ENCODE data around the gene STRN4.

The STRN4 gene

GRCh38 chr19:46704379-46705076 lies 41.7 kb downstream of the STRN4 start:
- peak; percentile 74 for DNase-seq

GRCh38 chr19:46700704-46701103 lies 45.5 kb downstream of the STRN4 start:
- no peak for DNase-seq

GRCh38 chr19:46698395-46699321 lies 47.6 kb downstream of the STRN4 start:
- no peak for DNase-seq

GRCh38 chr19:46697204-46697960 lies 48.9 kb downstream of the STRN4 start:
- peak; percentile 94 for DNase-seq

- DNase-seq: no peak
These were observed 49.4 kb downstream of the STRN4 start for GRCh38 chr19:46696866-46697203.

GRCh38 chr19:46696052-46696451 lies 50.2 kb downstream of the STRN4 start:
- DNase-seq: no peak

- no peak for DNase-seq
These were observed 52.5 kb downstream of the STRN4 start for GRCh38 chr19:46693760-46694159.

GRCh38 chr19:46692918-46693722 lies 53.1 kb downstream of the STRN4 start:
- no peak for DNase-seq

GRCh38 chr19:46691948-46692347 lies 54.3 kb downstream of the STRN4 start:
- DNase-seq: no peak

GRCh38 chr19:46691104-46691503 lies 55.1 kb downstream of the STRN4 start:
- no peak for DNase-seq

- no peak for DNase-seq
These were observed 56.9 kb downstream of the STRN4 start for GRCh38 chr19:46689358-46689757.

- no peak for DNase-seq
These were observed 58.7 kb downstream of the STRN4 start for GRCh38 chr19:46687438-46688145.

GRCh38 chr19:46685189-46685588 lies 61.1 kb downstream of the STRN4 start:
- DNase-seq: no peak

GRCh38 chr19:46678110-46678732 lies 68.0 kb downstream of the STRN4 start:
- no peak for DNase-seq

- no peak for DNase-seq
These were observed 71.7 kb downstream of the STRN4 start for GRCh38 chr19:46674416-46675178.

GRCh38 chr19:46670813-46671212 lies 75.4 kb downstream of the STRN4 start:
- DNase-seq: no peak

Measured in eye (tissue), 1 donor.